Adipocyte (in vitro differentiated cells): ENCODE data around the gene MED12L.
"Not testable (repeated sequence)": the region's sequence is repeated elsewhere in the genome, so short reads cannot be mapped to it uniquely, and the experiment has no call there.

Experiments
- DNase-seq: peaks from one replicate; pipeline ENCODE4 v3.0.0-alpha.2; 2015; ENCODE audit warnings: low read depth
- H3K27me3 ChIP-seq: replicated peaks from 2 replicates; pipeline ENCODE4 v1.7.0; 2013; ENCODE audit warnings: mild to moderate bottlenecking, low read length, moderate library complexity; ENCODE audit not compliant: control insufficient read depth, insufficient read depth
- H3K36me3 ChIP-seq: 2 replicates; pipeline ENCODE4 v1.7.0; 2013; ENCODE audit warnings: low read length, mild to moderate bottlenecking, moderate library complexity; ENCODE audit not compliant: control insufficient read depth, insufficient read depth, severe bottlenecking
- H3K4me1 ChIP-seq: 2 replicates; pipeline ENCODE4 v1.7.0; 2013; ENCODE audit warnings: mild to moderate bottlenecking, low read length, moderate library complexity; ENCODE audit not compliant: control insufficient read depth, insufficient read depth
- H3K4me3 ChIP-seq: 2 replicates; pipeline ENCODE4 v1.7.0; 2013; ENCODE audit warnings: mild to moderate bottlenecking, low read length, moderate library complexity
- H3K9ac ChIP-seq: 2 replicates; pipeline ENCODE4 v1.7.0; 2013; ENCODE audit warnings: mild to moderate bottlenecking, low read length, moderate library complexity
- H3K9me3 ChIP-seq: 2 replicates; pipeline ENCODE4 v1.7.0; 2013; ENCODE audit warnings: mild to moderate bottlenecking, low read length, moderate library complexity; ENCODE audit not compliant: control insufficient read depth

MED12L gene

DNA sequence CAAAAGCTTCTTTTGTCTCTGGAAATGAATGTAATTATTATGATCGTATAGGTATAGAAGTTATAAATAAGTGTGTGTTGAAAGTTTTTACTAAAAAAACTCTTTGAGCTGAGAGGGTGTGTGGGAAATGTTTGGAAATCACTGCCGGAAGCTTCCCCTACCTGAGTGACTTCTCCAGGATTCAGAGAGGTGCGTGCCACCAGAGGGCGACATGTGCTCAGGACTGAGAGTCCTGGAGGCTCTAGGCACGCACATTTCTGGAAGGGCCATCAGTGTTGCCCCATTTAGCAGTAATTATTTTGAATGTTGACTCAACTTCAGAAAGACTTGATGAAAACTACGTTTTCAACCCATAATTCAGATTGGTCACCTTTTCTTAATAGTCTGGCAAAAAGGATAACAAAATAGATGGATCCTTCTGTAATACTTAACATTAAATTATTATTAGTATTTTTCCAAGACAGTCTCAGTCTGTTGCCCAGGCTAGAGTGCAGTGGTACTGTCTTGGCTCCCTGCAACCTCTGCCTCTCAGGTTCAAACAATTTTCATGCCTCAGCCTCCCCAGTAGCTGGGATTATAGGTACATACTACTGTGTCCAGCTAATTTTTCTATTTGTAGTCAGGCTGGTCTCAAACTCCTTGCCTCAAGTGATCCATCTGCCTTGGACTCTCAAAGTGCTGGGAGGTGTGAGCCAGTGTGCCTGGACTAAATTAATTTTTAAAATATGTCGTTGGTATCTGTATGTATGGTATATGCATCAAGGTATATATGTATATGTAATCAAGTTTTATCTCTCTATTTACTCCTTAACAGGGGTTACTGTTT lies 83.0 kb downstream of the MED12L start:
- Histone ChIP-seq H3K9ac (no peak overlapping the region), H3K36me3 (no peaks in the 10 kb centered on the region), H3K9me3 (no peaks in the 10 kb centered on the region), H3K27me3 (no peaks in the 10 kb centered on the region), H3K4me3 (no peak overlapping the region), H3K4me1 (no peaks in the 10 kb centered on the region)
- peak; percentile 87 for DNase-seq

DNA sequence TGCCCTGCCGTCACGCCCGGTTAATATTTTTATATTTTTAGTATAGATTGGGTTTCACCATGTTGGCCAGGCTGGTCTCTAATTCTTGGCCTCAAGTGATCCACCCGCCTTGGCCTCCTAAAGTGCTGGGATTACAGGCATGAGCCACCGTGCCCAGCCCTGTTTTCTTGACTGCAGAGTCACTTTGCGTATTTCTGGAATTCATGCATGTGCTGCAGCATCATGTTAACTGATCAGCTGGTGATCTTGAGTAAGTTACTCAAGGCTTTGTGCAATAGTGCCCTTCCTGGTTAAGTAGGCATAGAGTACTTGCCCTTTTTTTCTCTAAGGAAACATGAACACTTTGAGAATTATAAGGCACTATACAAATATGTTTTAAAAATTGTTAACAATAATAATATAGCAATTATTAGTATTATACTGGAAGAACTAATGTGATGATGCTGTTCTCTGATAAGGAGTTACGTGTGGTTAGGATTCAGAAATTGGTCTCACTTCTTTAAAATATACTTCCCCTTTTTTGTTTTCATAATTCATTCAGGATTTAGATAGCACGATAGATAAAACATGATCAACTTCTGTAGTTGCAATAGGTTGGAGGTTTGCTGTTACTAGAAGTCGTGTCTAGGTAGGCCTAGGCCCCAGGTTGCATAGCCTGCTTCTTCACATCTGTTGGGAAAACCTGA lies 83.9 kb downstream of the MED12L start:
- Histone ChIP-seq H3K4me1 (no peaks in the 10 kb centered on the region), H3K9me3 (no peaks in the 10 kb centered on the region), H3K27me3 (no peaks in the 10 kb centered on the region), H3K36me3 (no peaks in the 10 kb centered on the region), H3K4me3 (no peak overlapping the region), H3K9ac (no peak overlapping the region)
- no peak for DNase-seq

DNA sequence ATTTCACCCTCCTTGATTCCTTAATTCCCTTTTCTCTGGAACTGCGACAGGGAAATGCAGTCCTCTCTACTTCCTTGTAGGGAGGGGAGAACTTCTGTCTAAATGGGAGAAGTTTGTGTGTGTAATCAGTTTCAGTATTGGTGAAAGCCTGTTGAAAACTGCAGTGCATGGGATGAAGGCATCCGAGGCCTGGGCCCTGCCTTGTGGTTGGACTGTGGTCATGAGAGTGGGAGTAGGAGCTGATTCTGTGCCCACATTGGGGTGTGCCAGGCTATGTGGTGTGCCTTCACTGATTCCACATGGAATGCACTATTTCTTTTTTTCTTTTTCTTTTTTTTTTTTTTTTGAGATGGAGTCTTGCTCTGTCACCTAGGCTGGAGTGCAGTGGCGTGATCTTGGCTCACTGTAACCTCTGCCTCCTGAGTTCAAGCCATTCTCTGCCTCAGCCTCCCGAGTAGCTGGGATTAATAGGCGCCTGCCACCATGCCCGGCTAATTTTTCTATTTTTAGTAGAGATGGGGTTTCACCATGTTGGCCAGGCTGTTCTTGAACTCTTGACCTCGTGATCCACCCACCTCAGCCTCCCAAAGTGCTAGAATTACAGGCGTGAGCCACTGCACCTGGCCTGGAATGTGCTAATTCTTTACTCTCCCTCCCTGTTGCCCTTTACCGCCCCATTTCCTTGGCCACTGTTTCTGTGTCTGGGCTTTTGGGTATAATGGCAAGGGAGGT lies 84.7 kb downstream of the MED12L start:
- H3K4me1 ChIP-seq, H3K27me3 ChIP-seq, H3K4me3 ChIP-seq, DNase-seq, H3K9me3 ChIP-seq, H3K9ac ChIP-seq, H3K36me3 ChIP-seq: not testable (repeated sequence)

DNA sequence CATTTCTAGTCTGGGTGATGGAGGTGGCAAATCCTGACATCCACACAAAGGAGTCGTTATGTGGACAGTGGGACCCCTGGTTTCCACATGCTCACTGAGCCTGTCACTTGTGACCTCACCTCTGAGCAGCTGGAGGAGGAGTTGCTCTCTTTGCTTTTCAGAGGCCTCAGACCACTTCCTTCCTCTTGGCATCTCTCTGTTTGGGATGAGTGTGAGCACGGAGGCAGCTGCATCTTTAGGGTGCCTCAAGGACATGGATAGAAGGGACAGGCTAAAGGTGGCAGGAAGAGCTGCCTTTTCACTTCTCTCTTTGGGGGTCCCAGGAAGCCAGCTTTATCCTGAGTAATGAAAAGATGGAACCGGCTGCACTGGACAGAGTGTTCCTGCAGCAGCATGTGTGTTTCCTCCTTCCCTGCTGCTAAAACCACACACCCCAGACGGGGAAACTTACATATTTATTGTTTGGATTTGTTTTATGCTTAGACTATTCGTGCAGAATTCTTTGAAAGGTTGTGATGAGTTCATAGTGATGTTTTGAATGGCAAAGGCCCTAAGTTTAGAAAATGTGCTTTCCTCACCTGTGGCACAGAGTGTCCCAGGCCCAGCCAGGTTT lies 85.8 kb downstream of the MED12L start:
- no peak overlapping the region for H3K4me3 ChIP-seq

GRCh38 chr3:151174351-151174750 lies 88.9 kb downstream of the MED12L start:
- Histone ChIP-seq H3K4me3 (no peak overlapping the region), H3K9ac (no peak overlapping the region)
- no peak for DNase-seq

More for the DNA sequence above, 85.8 kb downstream of the MED12L start:
- Histone ChIP-seq H3K27me3 (no peaks in the 10 kb centered on the region), H3K9me3 (no peaks in the 10 kb centered on the region), H3K36me3 (no peaks in the 10 kb centered on the region), H3K9ac (no peak overlapping the region), H3K4me1 (no peaks in the 10 kb centered on the region)
- no peak for DNase-seq

GRCh38 chr3:151175952-151176351 lies 90.5 kb downstream of the MED12L start:
- no peak for DNase-seq
- Histone ChIP-seq H3K4me3 (no peak overlapping the region), H3K9me3 (no peaks in the 10 kb centered on the region), H3K27me3 (no peaks in the 10 kb centered on the region), H3K36me3 (no peaks in the 10 kb centered on the region), H3K9ac (no peak overlapping the region), H3K4me1 (no peaks in the 10 kb centered on the region)

More at GRCh38 chr3:151174351-151174750, 88.9 kb downstream of the MED12L start:
- Histone ChIP-seq H3K27me3 (no peaks in the 10 kb centered on the region), H3K4me1 (no peaks in the 10 kb centered on the region), H3K9me3 (no peaks in the 10 kb centered on the region), H3K36me3 (no peaks in the 10 kb centered on the region)

DNA sequence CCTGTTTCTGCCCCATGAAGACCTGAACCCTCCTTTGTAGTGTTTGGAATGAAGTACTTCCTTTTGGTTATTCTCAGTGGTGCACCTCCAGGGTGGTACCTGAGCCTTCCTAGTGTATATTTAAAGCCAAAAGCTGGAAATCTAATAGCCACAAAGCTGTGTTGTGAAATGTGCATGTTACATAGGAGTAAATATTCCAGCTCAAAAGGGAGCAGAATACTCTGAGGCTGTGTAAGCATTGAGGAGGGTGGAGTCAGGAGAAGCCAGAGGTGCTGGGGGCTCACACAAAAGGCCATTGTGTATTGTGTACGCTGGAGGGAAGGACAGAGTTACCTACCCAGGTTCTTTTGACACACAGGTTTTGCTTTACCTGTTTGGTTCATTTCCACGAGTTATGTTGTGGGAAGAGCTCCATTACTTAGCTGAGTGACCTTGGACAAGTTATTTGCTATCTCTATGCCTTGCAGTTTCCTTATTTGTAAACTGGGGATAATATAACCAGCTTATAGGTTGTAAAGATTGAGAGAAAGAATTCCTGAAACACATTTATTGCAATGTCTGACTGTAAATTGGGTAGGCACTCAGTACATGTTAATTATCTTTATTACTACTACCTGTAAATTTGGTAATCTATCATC lies 92.9 kb downstream of the MED12L start:
- no peaks in the 10 kb centered on the region for H3K9me3 ChIP-seq
- H3K4me3 ChIP-seq: no peak overlapping the region
- H3K4me1 ChIP-seq: no peaks in the 10 kb centered on the region
- H3K36me3 ChIP-seq: no peaks in the 10 kb centered on the region
- no peaks in the 10 kb centered on the region for H3K27me3 ChIP-seq
- no peak overlapping the region for H3K9ac ChIP-seq
- DNase-seq: no peak

DNA sequence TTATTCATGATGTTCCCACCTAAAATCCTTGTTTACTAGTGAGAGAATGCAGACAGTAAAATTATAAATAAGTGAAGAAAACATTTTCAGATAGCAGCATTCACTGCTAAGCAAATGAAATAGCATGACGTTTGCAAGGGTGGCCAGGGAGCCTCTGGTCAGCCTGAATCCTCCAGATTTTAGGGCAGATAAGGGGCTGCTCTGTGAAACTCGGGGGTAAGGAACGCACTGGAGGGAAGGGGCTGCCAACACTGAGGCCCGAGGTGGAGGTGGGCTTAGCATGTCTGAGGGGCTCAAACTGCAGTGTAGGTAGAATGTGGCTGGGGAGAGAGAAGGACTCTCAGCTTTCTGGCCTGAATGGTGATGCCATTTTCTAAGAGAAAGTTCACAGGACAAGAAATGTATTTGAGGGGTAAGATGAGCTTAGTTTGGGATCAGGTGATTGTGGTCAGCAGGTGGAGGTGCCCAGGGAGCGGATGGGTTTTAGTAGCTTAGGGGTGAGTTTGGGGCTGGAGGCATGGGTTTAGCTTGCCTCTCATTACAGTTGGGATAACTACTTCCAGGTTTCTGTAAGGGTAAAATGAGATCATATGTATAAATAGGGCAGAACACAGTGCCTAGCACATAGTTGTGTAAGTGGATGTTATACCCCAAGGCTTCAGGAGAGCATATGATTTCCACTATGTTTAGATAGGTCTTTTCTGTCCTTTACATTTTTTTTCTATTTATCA lies 97.0 kb downstream of the MED12L start:
- no peaks in the 10 kb centered on the region for H3K9me3 ChIP-seq
- no peak overlapping the region for H3K9ac ChIP-seq
- DNase-seq: no peak
- no peak overlapping the region for H3K4me3 ChIP-seq
- no peaks in the 10 kb centered on the region for H3K36me3 ChIP-seq
- no peaks in the 10 kb centered on the region for H3K4me1 ChIP-seq
- no peaks in the 10 kb centered on the region for H3K27me3 ChIP-seq

- Histone ChIP-seq H3K4me3 (no peak overlapping the region), H3K9me3 (no peaks in the 10 kb centered on the region), H3K4me1 (no peaks in the 10 kb centered on the region), H3K9ac (no peak overlapping the region), H3K27me3 (no peaks in the 10 kb centered on the region), H3K36me3 (no peaks in the 10 kb centered on the region)
- no peak for DNase-seq
Measured at GRCh38 chr3:151183265-151183671, 97.8 kb downstream of the MED12L start.

DNA sequence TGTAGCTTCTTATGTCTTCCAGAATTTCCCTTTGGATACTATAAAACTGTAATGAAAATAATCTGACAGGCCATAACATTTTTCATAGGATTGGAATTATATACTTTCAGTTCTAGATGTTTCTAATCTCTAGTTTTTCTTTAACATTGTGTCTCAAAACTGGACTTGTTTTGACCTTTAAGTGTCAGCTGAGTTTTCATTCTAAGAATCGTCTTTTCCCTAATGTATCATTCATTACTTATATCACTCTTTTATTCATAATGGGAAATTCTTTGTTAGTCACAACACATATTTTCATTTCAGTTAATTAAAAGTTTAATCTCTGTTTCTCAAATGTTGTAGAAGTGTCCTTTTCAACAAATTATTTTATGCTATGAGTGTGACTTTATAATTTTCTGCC lies 105.6 kb downstream of the MED12L start:
- Histone ChIP-seq H3K27me3 (no peaks in the 10 kb centered on the region), H3K9me3 (no peaks in the 10 kb centered on the region), H3K4me3 (no peak overlapping the region), H3K4me1 (no peaks in the 10 kb centered on the region), H3K36me3 (no peaks in the 10 kb centered on the region), H3K9ac (no peak overlapping the region)
- no peak for DNase-seq
